Epithelial cell of esophagus (primary cell): ENCODE results near the gene FABP3.
A peak's percentile ranks its signal among the peaks of the same experiment; 100 is the strongest.

Experiments
- DNase-seq: peaks from one replicate; pipeline ENCODE4 v3.0.0; 2010; ENCODE audit warnings: low read depth
- H3K4me3 ChIP-seq: 2 replicates; pipeline ENCODE4 v1.5.1; 2011; ENCODE audit warnings: mild to moderate bottlenecking, low read length, control low read depth
- TF ChIP-seq, protein P1 (sequence below): IDR thresholded peaks from 2 replicates; pipeline ENCODE4 v1.5.1; 2011; ENCODE audit warnings: low read depth, mild to moderate bottlenecking, low read length, control low read depth, inconsistent platforms; ENCODE audit not compliant: insufficient read depth; ENCODE audit errors: missing control alignments

The FABP3 gene

DNA sequence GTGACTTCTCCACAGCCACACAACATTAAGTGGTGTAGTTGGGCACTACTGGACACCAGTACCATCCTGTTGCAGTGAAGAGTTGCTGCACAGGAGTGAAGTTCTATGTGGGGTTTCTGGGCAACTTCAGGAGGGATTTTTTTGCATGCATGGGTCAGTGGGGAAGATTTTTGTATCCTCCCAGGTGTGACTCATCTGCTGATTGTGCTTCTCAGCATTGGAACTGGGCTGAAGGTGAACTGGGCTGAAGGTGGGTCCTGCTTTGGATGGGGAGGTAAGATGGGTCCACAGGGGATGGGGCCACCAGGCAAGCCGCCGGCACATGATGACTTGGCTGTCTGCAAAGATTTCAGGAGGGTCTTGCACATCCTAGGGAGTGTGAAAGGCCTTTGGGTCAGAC, 42.8 kb upstream of the FABP3 start:
- TF ChIP-seq, protein P1, sequence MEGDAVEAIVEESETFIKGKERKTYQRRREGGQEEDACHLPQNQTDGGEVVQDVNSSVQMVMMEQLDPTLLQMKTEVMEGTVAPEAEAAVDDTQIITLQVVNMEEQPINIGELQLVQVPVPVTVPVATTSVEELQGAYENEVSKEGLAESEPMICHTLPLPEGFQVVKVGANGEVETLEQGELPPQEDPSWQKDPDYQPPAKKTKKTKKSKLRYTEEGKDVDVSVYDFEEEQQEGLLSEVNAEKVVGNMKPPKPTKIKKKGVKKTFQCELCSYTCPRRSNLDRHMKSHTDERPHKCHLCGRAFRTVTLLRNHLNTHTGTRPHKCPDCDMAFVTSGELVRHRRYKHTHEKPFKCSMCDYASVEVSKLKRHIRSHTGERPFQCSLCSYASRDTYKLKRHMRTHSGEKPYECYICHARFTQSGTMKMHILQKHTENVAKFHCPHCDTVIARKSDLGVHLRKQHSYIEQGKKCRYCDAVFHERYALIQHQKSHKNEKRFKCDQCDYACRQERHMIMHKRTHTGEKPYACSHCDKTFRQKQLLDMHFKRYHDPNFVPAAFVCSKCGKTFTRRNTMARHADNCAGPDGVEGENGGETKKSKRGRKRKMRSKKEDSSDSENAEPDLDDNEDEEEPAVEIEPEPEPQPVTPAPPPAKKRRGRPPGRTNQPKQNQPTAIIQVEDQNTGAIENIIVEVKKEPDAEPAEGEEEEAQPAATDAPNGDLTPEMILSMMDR, result no peak
- DNase-seq, result peak; percentile 59
- H3K4me3 ChIP-seq, result no peak overlapping the region

GRCh38 chr1:31414980-31415370, 42.1 kb upstream of the FABP3 start:
- peak; percentile 67 for DNase-seq
- TF ChIP-seq, protein P1, result no peak
- H3K4me3 ChIP-seq, result peak overlapping the region; percentile 93

DNA sequence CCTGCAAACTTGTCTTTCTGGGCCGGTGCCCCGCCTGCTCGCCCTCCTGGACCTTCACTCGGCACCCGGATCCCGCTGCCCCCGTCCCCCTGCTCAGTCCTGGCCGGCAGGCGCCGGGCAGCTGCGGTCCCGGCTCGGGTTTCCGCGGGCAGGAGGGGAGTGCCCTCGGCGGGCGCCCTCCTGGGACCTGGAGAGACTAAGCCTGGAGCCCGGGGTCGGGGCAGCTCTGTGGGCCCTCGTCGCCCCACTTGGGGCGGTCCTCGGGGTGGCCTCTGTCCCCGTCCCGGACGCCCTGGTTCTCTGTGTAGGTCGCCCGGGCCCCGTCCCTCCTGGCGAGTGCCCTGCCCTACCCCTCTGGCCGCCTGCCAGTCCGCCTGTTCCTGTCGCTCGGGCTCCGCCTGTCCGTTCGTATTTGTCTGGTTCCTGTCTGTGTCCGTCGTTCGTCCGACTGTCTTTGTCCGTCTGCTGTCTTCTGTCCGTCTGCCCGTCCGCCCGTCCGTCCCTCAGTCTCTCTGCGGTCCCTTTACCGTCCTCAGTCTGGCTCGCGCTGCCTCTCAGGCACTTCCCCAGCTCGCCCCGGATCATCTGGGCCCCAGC, 40.6 kb upstream of the FABP3 start:
- TF ChIP-seq, protein P1, result no peak
- peak; percentile 58 for DNase-seq
- peak overlapping the region; percentile 93 for H3K4me3 ChIP-seq

- TF ChIP-seq, protein P1, result no peak
- peak within 1 kb of the TSS; percentile 93 for H3K4me3 ChIP-seq
- DNase-seq, result peak; percentile 69
These were observed 40.0 kb upstream of the FABP3 start, which contains the start of gene SERINC2 for GRCh38 chr1:31412732-31413404. Gene SERINC2, plus strand, starts transcription at chr1:31413213. Its CDS starts 53 bp downstream, at chr1:31413266.

DNA sequence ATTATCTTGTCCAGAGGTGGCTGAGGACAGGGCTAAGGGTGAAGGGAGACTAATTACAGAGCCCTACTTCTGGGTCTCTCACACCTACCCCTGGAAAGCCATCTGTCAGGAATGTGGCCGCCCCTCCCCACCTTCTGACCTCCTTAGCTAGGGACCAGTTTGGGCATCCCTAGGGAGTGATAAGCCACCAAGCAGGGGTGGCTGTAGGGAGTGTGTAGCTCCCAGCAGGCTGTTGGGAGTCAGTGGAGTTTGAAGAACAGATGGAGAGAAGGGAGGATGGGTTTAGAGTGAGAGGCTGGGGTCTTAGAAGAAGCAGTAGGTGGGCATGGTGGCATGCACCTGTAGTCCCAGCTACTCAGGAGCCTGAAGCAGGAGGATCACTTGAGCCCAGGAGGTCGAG, 39.3 kb upstream of the FABP3 start:
- no peak overlapping the region for H3K4me3 ChIP-seq
- DNase-seq, result no peak
- TF ChIP-seq, protein P1, result no peak

DNA sequence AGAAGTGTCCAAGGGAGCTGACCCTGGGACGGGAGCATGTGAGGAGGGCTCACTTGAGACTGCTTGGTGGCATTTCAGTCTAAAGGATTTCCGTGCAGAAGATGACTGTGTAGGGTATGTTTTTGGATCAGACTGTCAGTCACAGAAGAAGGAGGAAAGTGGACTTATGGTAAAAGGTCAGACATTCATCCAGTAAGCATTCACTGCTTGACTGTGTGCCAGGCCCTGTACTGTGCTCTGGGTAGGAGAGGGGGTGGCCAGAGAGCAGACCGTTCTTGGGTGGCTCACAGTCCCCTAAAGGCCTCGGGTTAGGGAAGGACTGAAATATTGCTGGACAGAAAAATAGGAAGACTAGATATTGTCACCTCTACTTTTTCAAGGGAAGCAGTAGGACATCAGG, 38.0 kb upstream of the FABP3 start:
- H3K4me3 ChIP-seq, result no peak overlapping the region
- TF ChIP-seq, protein P1, result no peak
- DNase-seq, result no peak
